GOT3 (cell line): ENCODE data around the gene CRACR2A.

Source experiments
- DNase-seq: peaks from one replicate; lab custom pipeline; 2025; ENCODE audit warnings: mixed read lengths; lab: John Stamatoyannopoulos, UW

The CRACR2A gene

GRCh38 chr12:3751151-3752095, 1.5 kb downstream of the CRACR2A start:
- no peak for DNase-seq

- no peak for DNase-seq
Observed at GRCh38 chr12:3750616-3751015, 2.3 kb downstream of the CRACR2A start.

- DNase-seq = no peak
Observed at GRCh38 chr12:3748620-3749019, 4.3 kb downstream of the CRACR2A start.

- no peak for DNase-seq
Observed at GRCh38 chr12:3747976-3748619, 4.8 kb downstream of the CRACR2A start.

GRCh38 chr12:3747543-3747942, 5.4 kb downstream of the CRACR2A start:
- no peak for DNase-seq

GRCh38 chr12:3746758-3747157, 6.2 kb downstream of the CRACR2A start:
- no peak for DNase-seq

- no peak for DNase-seq
Observed at GRCh38 chr12:3745152-3745551, 7.8 kb downstream of the CRACR2A start.

- DNase-seq = no peak
Observed at GRCh38 chr12:3744229-3744901, 8.5 kb downstream of the CRACR2A start.

GRCh38 chr12:3743803-3744202, 9.1 kb downstream of the CRACR2A start:
- DNase-seq = no peak

GRCh38 chr12:3741882-3742672, 10.8 kb downstream of the CRACR2A start:
- DNase-seq = no peak

- DNase-seq = no peak
Observed at GRCh38 chr12:3740480-3741231, 12.3 kb downstream of the CRACR2A start.

GRCh38 chr12:3735432-3735831, 17.5 kb downstream of the CRACR2A start:
- DNase-seq = no peak

GRCh38 chr12:3732901-3733300, 20.0 kb downstream of the CRACR2A start:
- DNase-seq = no peak

GRCh38 chr12:3730111-3730510, 22.8 kb downstream of the CRACR2A start:
- DNase-seq = no peak

GRCh38 chr12:3728686-3729085, 24.2 kb downstream of the CRACR2A start:
- DNase-seq = no peak

GRCh38 chr12:3727877-3728632, 24.9 kb downstream of the CRACR2A start:
- no peak for DNase-seq

GRCh38 chr12:3727354-3727753, 25.6 kb downstream of the CRACR2A start:
- no peak for DNase-seq

- DNase-seq = no peak
Observed at GRCh38 chr12:3726456-3726855, 26.5 kb downstream of the CRACR2A start.

GRCh38 chr12:3725388-3726115, 27.4 kb downstream of the CRACR2A start:
- no peak for DNase-seq
